ENCODE measurements around the gene GNB4.

The GNB4 gene

DNA sequence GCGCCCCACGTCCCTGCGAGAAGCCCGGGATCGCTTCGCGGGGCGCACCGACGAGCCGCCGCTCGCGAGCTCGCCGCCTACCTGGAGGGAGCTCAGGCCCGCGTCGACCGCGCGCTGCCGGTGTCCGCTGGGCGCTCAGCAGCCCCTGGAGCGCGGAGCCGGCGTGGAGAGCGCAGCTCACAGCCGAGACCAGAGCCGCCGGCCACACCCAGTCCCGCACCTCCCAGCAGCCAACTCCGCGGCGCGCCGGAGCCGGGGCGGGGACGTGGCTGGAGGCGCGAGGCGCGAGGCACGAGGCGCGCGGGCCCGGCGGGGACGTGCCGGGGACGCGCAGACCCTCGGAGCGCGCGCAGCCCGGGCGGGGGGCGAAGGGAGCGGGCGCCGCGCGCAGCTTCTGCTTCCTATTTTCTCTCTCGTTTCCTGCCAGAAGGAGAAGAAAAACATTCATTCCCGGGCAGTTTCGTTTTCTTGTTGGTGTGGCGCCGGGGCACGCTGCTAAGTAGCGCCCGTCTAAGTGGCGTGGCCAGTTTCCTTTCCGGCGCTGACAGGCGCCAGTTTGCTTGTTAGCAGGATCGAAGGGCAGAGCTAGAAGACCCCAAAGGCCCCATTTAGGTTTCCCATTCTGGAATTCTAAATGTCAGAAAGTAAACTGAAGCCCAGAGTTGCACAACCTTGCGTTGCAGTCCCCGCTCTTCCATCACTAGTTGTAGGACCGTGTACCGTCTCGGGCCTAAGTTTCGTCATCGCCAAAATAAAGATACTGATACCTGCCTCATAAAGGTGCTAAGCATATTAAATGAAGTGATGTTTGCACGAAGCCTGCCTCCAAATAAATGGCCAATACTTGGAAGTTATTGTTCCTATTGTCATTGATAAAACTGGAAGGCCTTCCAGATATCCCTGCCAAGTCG is at the start of gene GNB4:
TSS of gene GNB4 (minus strand) at position 206 of the 911 bp plus-strand sequence. CDS start 25,270 bp downstream, outside the sequence.
- peak; percentile 98 for DNase-seq

GRCh38 chr3:179495483-179495882 is 44.2 kb upstream of the GNB4 start:
- no peak for DNase-seq

- DNase-seq, result no peak
These were observed 42.0 kb upstream of the GNB4 start for GRCh38 chr3:179493260-179493659.

- no peak for DNase-seq
These were observed 36.9 kb upstream of the GNB4 start for GRCh38 chr3:179488213-179488612.

GRCh38 chr3:179486806-179487205 is 35.5 kb upstream of the GNB4 start:
- no peak for DNase-seq

- DNase-seq, result no peak
These were observed 31.6 kb upstream of the GNB4 start for GRCh38 chr3:179482857-179483256.

GRCh38 chr3:179476215-179476614 is 24.9 kb upstream of the GNB4 start:
- no peak for DNase-seq

GRCh38 chr3:179474480-179474879 is 23.2 kb upstream of the GNB4 start:
- DNase-seq, result no peak

DNA sequence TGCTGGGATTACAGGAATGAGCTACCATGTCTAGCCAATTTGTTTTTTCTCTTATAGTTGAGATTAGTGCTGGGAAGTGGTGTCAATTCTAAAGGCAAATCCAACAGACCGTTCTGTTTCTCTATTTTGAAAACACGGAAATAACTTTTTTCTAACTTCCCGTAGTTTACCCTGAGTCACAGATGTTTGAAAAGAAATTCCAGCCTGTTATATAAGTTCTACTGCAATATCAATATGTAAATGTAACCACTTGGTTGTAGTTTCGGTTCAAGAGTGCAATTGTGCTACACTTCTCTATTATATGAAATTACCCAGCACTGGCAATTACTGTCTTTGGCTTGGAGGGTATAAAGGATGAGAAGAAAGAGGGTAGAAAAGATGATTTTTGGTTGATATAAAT is 22.3 kb upstream of the GNB4 start:
- peak; percentile 78 to 84 for DNase-seq

- DNase-seq, result peak; percentile 96 to 97
These were observed 13.2 kb upstream of the GNB4 start for GRCh38 chr3:179464323-179465092.

DNA sequence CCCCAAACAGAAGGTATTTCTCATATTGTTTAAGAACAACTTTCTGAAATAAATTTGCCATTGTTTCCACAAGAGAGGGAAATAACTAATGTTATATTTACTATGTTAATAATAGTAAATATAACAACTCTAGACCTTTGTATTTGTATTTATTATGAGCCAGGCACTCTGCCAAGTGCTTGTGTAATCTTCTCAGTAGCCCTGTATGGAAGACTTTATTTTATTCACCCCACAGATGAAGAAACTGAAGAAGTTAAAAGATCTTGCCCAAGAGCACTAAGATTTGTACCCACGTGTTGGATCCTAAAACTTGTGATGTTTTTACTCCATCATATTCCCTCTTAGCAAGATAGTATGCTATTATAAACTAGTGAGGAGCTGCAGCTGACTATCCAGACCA is 12.0 kb upstream of the GNB4 start:
- peak; percentile 88 to 90 for DNase-seq

DNA sequence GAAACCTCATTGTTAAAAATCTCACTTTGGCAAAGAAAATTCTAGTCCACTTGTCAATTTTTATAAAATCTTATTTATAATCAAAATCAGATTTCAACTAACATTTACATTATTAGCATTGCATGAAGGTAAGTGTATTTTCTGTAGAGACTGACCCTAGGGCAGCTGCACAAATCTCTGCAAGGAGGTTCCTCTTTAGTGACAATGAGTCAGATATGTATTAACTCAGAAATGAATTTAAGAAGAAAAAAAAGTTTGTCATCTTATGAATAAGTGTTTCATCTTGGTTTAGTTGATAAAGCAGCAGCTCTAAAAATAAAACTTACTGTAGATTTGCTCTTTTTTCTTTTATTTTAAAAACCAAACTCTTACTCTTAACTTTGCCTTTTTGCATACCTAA is 9.0 kb upstream of the GNB4 start:
- DNase-seq, result peak; percentile 51 to 74

GRCh38 chr3:179455954-179456353 is 4.7 kb upstream of the GNB4 start:
- no peak for DNase-seq

DNA sequence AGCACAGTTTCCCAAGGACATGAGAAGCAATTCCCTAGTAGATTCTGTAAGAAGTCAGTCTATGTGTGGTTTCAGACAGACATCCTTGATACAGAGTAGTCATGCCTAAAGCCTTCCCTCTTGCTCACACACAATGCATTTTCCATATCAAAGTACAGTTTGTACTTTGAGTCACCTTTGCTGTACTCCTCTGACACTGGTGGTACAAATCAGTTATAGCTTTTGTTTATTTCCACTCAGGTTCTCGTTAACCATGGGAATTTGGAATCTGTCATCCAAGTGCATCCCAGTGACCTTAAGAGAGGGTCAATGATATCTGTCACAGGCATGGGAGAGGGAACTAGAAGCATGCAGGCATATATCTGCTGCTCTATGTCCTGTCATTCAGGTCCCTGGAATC is 3.6 kb upstream of the GNB4 start:
- DNase-seq, result no peak

GRCh38 chr3:179453967-179454366 is 2.7 kb upstream of the GNB4 start:
- no peak for DNase-seq

DNA sequence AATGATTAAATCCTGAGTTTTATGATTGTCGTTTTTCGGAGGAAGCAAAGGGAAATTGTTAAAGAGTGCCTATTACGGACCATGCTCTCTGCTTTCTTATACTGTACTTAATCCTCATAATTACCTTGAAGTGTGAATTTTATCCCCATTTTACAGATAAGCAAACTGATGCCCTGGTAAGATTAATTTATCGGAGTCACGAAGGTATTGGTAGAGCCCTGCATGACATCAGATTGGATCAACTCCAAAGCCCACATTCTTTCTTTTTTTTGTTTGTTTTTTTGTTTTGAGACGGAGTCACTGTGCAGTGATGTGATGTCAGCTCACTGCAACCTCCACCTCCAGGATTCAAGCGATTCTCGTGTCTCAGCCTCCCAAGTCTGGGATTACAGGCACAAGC is 1.6 kb upstream of the GNB4 start:
- DNase-seq, result no peak

DNA sequence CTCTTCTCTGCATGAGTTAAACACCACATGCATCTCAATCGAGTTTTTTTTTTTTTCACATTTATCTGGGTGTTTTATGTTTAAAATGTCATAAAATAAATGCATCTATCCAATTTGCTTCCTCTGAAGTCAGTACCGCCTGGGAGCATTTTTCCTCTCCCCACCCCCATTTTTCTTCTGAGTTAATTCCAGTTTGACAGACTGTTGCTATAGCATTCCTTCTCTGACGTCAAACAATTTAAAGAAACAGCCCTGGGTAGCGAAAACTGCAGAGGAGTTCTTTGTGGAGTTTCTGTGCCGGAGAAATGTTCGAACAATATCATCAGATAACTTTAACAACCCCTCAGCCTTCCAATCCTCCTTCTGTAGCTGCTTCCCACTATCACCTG is 900 bp upstream of the GNB4 start:
- no peak for DNase-seq

DNA sequence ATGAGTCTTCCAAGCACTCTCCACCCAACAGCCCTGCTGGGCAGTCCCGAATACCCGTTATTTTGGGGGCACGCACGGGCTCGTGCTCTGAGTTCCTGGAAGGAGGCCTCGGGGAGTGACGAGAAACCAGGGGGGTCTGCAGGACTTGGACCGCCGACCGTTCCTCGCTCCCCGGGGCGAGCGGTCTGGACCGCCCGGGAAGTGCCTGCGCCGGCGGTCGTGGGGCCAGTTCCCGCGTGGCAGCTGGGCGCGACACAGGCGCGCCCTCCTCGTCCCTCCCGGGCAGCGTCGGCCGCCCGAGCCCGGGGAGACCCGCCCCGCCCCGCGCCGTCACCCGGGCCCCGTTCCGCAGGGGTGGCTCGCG is 387 bp downstream of the GNB4 start:
- peak; percentile 38 to 47 for DNase-seq

GRCh38 chr3:179450261-179450701 is 989 bp downstream of the GNB4 start:
- DNase-seq, result peak; percentile 48 to 54

DNA sequence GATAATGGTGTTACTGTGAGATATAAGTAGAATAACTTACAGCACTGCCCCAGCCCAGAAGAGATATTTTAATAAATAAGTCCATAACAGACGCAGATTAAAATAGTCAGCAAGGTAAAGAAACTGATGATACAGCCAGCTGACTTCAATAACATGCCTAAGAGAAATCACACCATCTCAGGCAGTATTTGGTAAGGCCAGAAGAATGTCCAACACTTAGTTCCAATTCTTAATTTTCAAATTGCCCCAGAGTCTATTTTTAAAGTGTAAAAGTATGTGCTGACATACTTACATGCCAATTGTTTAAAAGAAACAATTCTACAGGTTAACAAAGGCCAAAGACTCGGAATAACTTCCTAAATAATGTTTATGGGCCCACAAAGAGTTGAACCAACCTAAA is 1.6 kb downstream of the GNB4 start:
- DNase-seq, result peak in 1 of 2 experiments; percentile 31

- DNase-seq, result no peak
These were observed 4.0 kb downstream of the GNB4 start for GRCh38 chr3:179447251-179447650.

DNA sequence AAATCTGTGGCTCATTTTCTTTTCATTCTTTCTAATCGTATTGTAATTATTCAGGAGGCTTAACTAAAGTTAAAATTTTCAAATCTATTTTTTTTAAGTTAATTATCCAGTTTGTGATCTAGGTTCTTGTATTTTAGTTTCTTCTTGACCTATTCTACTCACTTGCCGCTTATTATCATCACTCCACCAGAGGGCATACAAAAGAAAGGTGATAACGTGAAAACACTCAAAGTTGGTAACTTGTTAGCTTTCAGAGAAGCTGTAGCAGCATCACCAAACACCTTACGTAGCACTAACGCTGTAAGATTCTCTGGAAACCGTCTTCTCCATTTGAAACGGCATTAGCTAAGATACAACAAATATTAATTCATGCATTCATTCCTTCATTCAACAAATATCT is 4.8 kb downstream of the GNB4 start:
- DNase-seq, result peak; percentile 59 to 76

DNA sequence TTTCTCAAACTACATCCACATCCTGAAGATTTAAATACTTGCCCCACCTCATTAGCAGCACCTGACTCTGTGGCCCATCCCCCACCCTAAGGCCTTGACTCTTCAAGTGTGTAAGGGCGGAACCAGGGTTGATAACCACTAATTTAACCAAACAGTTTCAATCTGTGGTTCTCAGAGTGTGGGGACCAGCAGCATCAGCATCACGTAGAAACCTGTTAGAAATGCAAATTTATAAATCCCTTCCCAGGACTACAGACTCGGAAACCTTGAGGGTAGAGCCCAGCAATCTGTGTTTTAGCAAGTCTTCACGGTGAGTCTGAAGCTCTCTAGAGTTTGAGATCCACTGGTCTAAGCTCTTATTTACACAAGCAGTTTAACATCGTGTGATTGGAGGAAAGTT is 12.4 kb downstream of the GNB4 start:
- no peak for DNase-seq

GRCh38 chr3:179436517-179436916 is 14.8 kb downstream of the GNB4 start:
- DNase-seq, result no peak
